Measurements from ENCODE around the gene ERVK3-1.
A peak's percentile ranks its signal among the peaks of the same experiment; 100 is the strongest.

ERVK3-1 gene

DNA sequence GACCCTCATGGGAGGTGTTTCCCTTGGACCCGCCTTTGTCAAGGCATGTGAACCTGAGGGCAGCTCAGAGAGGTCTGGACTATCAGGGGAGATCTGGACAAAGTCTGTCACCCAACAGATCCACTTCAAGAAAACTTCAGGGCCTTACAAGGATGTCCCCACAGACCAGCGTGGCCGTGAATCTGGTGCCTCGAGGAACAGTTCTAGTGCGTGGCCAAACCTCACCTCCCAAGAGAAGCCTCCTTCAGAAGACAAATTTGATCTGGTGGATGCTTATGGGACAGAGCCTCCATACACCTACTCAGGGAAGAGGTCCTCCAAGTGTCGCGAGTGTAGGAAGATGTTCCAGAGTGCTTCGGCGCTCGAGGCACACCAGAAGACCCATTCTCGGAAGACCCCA, 33.2 kb downstream of the ERVK3-1 start:
- Histone ChIP-seq H2AFZ (ENCODE audit: low read length) (no peak overlapping the region), H3K36me3 (replicated peaks in 1 of 2; ENCODE audit: control insufficient read depth in 2 of 2, insufficient read depth in 2 of 2, low read length in 2 of 2) (peaks cover 22 to 66% of the 10 kb centered on the region in 2 donors), H3K27ac (replicated peaks; ENCODE audit: low read length) (no peak overlapping the region), H3K79me1 (ENCODE audit: low read depth, low read length) (no peaks in the 10 kb centered on the region), H3K4me3 (ENCODE audit: low read length in 2 of 2) (no peak overlapping the region), H3K14ac (ENCODE audit: low read length) (no peak overlapping the region), H3K9ac (ENCODE audit: low read depth, low read length, poor library complexity) (no peak overlapping the region), H3K23ac (ENCODE audit: low read depth, low read length, poor library complexity) (no peak overlapping the region), H2BK12ac (ENCODE audit: low read length) (no peak overlapping the region), H3K4ac (ENCODE audit: low read length) (no peak overlapping the region), H4K91ac (ENCODE audit: low read depth, low read length, poor library complexity) (no peak overlapping the region), H3K4me2 (ENCODE audit: insufficient read depth, low read length, poor library complexity, severe bottlenecking) (no peak overlapping the region), H2BK120ac (ENCODE audit: low read depth, low read length) (no peak overlapping the region), H3K9me3 (replicated peaks in 1 of 2; ENCODE audit: control insufficient read depth in 2 of 2, insufficient read depth in 1 of 2, low read depth in 1 of 2, low read length in 2 of 2) (peaks cover 3 to 7% of the 10 kb centered on the region in 2 donors), H2AK5ac (ENCODE audit: low read depth, low read length) (no peak overlapping the region), H3K27me3 (ENCODE audit: control insufficient read depth in 3 of 3, insufficient read depth in 3 of 3, low read depth in 1 of 3, low read length in 3 of 3) (no peaks in the 10 kb centered on the region), H3K4me1 (ENCODE audit: control insufficient read depth in 2 of 2, insufficient read depth in 1 of 2, low read depth in 1 of 2, low read length in 2 of 2) (no peaks in the 10 kb centered on the region), H2BK5ac (ENCODE audit: low read length) (no peak overlapping the region), H3K18ac (ENCODE audit: low read length) (no peak overlapping the region), H2BK15ac (ENCODE audit: low read length) (no peak overlapping the region), H4K8ac (ENCODE audit: low read depth, low read length) (no peak overlapping the region)
- DNase-seq (ENCODE audit: low spot score), result no peak
- no CpG with 5 or more reads among the region's 11 CpGs for WGBS, 2 donors (ENCODE audit: extremely low coverage in 2 of 2, insufficient read length in 2 of 2, insufficient replicate concordance in 1 of 2)

DNA sequence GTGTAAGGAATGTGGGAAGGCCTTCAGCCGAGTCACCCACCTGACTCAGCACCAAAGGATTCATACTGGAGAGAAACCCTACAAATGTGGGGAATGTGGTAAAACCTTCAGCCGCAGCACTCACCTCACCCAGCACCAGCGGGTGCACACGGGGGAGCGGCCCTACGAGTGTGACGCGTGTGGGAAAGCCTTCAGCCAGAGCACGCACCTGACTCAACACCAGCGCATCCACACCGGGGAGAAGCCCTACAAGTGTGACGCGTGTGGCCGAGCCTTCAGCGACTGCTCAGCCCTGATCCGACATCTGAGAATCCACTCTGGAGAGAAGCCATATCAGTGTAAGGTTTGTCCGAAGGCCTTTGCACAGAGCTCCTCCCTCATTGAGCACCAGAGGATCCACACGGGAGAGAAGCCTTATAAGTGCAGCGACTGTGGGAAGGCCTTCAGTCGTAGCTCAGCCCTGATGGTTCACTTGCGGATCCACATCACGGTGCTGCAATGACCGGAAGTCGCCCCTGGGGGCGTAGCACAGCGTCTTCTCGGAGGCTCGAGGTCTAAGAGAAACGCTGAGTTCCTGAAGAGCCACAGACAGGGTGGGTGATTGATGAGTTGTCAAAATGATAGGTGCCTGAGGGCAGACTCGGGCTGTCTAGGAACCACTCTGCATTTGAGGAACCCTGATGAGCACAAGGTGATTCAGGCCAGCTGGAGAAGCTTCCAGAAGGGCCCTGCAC, 33.8 kb downstream of the ERVK3-1 start:
- DNase-seq (ENCODE audit: low spot score), result no peak
- no peak overlapping the region for H2AK5ac ChIP-seq (ENCODE audit: low read depth, low read length)
- H3K36me3 ChIP-seq (replicated peaks in 1 of 2; ENCODE audit: control insufficient read depth in 2 of 2, insufficient read depth in 2 of 2, low read length in 2 of 2), result peaks cover 22 to 66% of the 10 kb centered on the region in 2 donors
- H2BK5ac ChIP-seq (ENCODE audit: low read length), result no peak overlapping the region
- no peak overlapping the region for H3K27ac ChIP-seq (replicated peaks; ENCODE audit: low read length)
- H3K79me1 ChIP-seq (ENCODE audit: low read depth, low read length), result no peaks in the 10 kb centered on the region
- H4K8ac ChIP-seq (ENCODE audit: low read depth, low read length), result no peak overlapping the region
- no peaks in the 10 kb centered on the region for H3K4me1 ChIP-seq (ENCODE audit: control insufficient read depth in 2 of 2, insufficient read depth in 1 of 2, low read depth in 1 of 2, low read length in 2 of 2)
- H3K4me2 ChIP-seq (ENCODE audit: insufficient read depth, low read length, poor library complexity, severe bottlenecking), result no peak overlapping the region
- H2BK120ac ChIP-seq (ENCODE audit: low read depth, low read length), result no peak overlapping the region
- H2AFZ ChIP-seq (ENCODE audit: low read length), result no peak overlapping the region
- no peak overlapping the region for H3K23ac ChIP-seq (ENCODE audit: low read depth, low read length, poor library complexity)
- peaks cover 3 to 7% of the 10 kb centered on the region in 2 donors for H3K9me3 ChIP-seq (replicated peaks in 1 of 2; ENCODE audit: control insufficient read depth in 2 of 2, insufficient read depth in 1 of 2, low read depth in 1 of 2, low read length in 2 of 2)
- no peak overlapping the region for H3K14ac ChIP-seq (ENCODE audit: low read length)
- WGBS, 2 donors (ENCODE audit: extremely low coverage in 2 of 2, insufficient read length in 2 of 2, insufficient replicate concordance in 1 of 2), result no CpG with 5 or more reads among the region's 30 CpGs
- no peak overlapping the region for H4K91ac ChIP-seq (ENCODE audit: low read depth, low read length, poor library complexity)
- no peak overlapping the region for H3K18ac ChIP-seq (ENCODE audit: low read length)
- H3K9ac ChIP-seq (ENCODE audit: low read depth, low read length, poor library complexity), result no peak overlapping the region
- no peak overlapping the region for H3K4me3 ChIP-seq (ENCODE audit: low read length in 2 of 2)
- H2BK12ac ChIP-seq (ENCODE audit: low read length), result no peak overlapping the region
- no peaks in the 10 kb centered on the region for H3K27me3 ChIP-seq (ENCODE audit: control insufficient read depth in 3 of 3, insufficient read depth in 3 of 3, low read depth in 1 of 3, low read length in 3 of 3)
- H3K4ac ChIP-seq (ENCODE audit: low read length), result no peak overlapping the region
- H2BK15ac ChIP-seq (ENCODE audit: low read length), result no peak overlapping the region

DNA sequence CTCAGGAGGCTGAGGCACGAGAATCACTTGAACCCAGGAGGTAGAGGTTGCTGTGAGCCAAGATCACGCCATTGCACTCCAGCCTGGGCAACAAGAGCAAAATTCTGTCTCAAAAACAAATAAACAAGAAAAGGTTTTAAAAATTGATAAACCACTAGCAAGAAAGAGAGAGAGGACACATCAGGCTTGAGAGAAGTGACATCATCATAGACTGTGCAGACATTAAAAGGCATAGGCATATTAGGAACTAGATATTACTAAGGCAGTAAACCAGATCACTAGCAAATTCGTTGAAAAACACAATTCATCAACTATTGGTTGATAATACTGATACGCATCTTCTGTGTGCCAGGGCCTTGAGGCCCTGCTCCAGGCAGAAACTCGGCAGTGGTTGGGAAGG, 40.4 kb downstream of the ERVK3-1 start:
- Histone ChIP-seq H4K8ac (ENCODE audit: low read depth, low read length) (no peak overlapping the region), H3K79me1 (ENCODE audit: low read depth, low read length) (no peaks in the 10 kb centered on the region), H3K9me3 (replicated peaks in 1 of 2; ENCODE audit: control insufficient read depth in 2 of 2, insufficient read depth in 1 of 2, low read depth in 1 of 2, low read length in 2 of 2) (peaks cover 0 to 2% of the 10 kb centered on the region in 2 donors), H2BK5ac (ENCODE audit: low read length) (no peak overlapping the region), H3K9ac (ENCODE audit: low read depth, low read length, poor library complexity) (no peak overlapping the region), H2AFZ (ENCODE audit: low read length) (no peak overlapping the region), H3K23ac (ENCODE audit: low read depth, low read length, poor library complexity) (no peak overlapping the region), H4K91ac (ENCODE audit: low read depth, low read length, poor library complexity) (no peak overlapping the region), H3K4me1 (ENCODE audit: control insufficient read depth in 2 of 2, insufficient read depth in 1 of 2, low read depth in 1 of 2, low read length in 2 of 2) (peaks cover 0 to 3% of the 10 kb centered on the region in 2 donors), H3K18ac (ENCODE audit: low read length) (no peak overlapping the region), H2BK120ac (ENCODE audit: low read depth, low read length) (no peak overlapping the region), H3K4me2 (ENCODE audit: insufficient read depth, low read length, poor library complexity, severe bottlenecking) (no peak overlapping the region), H3K4me3 (ENCODE audit: low read length in 2 of 2) (no peak overlapping the region), H2AK5ac (ENCODE audit: low read depth, low read length) (no peak overlapping the region), H2BK12ac (ENCODE audit: low read length) (no peak overlapping the region), H3K4ac (ENCODE audit: low read length) (no peak overlapping the region), H3K27ac (replicated peaks; ENCODE audit: low read length) (no peak overlapping the region), H3K36me3 (replicated peaks in 1 of 2; ENCODE audit: control insufficient read depth in 2 of 2, insufficient read depth in 2 of 2, low read length in 2 of 2) (peaks cover 0 to 12% of the 10 kb centered on the region in 2 donors), H2BK15ac (ENCODE audit: low read length) (no peak overlapping the region), H3K14ac (ENCODE audit: low read length) (no peak overlapping the region), H3K27me3 (ENCODE audit: control insufficient read depth in 3 of 3, insufficient read depth in 3 of 3, low read depth in 1 of 3, low read length in 3 of 3) (peaks cover 4 to 12% (median 10%) of the 10 kb centered on the region in 3 experiments)
- no peak for DNase-seq (ENCODE audit: low spot score)
- WGBS, 2 donors (ENCODE audit: extremely low coverage in 2 of 2, insufficient read length in 2 of 2, insufficient replicate concordance in 1 of 2), result no CpG with 5 or more reads among the region's 5 CpGs

DNA sequence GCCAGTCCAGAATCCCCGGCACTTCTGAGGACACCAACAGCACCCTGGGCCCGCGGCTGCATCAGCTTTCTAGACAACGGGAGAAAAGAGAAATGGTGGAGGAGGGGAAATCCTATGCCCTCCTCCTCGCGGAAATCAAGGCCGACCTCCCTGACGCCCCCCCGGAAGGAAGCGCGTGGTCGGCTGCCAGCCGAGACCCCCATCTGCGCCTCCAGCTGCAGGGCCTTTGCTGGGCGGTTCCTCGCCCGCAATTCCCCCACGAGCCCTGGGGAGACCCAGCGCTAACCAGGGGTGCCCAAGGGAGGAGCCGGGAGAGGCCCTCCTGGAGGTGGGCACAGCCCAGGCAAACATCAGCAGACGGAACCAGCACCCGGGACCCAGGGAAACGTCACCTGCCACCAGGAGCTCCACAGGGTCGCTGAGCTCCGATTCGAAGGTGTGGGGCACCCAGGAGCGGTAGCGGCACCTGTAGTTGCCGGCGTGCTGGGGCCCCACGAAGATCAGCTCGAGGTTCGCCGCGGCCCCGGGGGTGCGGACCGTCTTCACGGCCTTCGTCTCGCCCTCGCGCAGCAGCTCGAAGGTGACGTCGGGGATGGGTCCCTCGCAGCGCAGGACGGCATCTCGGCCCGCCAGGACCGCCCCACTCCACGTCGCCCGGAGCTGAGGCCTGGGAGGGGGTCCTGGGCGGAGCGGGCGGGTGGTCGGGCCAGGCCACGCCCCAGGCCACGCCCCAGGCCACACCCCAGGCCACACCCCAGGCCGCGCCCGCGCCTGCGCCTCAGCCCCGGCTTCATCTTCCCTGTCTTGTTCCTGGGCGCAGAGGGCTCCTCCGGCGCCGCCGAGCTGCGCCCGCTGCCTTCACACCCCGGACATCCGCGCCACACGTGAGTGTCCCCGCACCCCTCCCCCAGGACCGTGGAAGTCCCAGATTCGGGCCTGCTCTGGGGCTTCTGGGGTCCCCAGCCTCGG, 42.1 kb downstream of the ERVK3-1 start:
- H3K27me3 ChIP-seq (ENCODE audit: control insufficient read depth in 3 of 3, insufficient read depth in 3 of 3, low read depth in 1 of 3, low read length in 3 of 3), result peaks cover 4 to 12% (median 10%) of the 10 kb centered on the region in 3 experiments
- peak overlapping the region; percentile 58 for H2BK12ac ChIP-seq (ENCODE audit: low read length)
- peak overlapping the region; percentile 53 to 97 for H3K4me3 ChIP-seq (ENCODE audit: low read length in 2 of 2)
- H3K9me3 ChIP-seq (replicated peaks in 1 of 2; ENCODE audit: control insufficient read depth in 2 of 2, insufficient read depth in 1 of 2, low read depth in 1 of 2, low read length in 2 of 2), result no peaks in the 10 kb centered on the region
- H3K36me3 ChIP-seq (replicated peaks in 1 of 2; ENCODE audit: control insufficient read depth in 2 of 2, insufficient read depth in 2 of 2, low read length in 2 of 2), result no peaks in the 10 kb centered on the region
- peak overlapping the region; percentile 81 for H2AK5ac ChIP-seq (ENCODE audit: low read depth, low read length)
- no peak overlapping the region for H3K27ac ChIP-seq (replicated peaks; ENCODE audit: low read length)
- peaks cover 3% of the 10 kb centered on the region for H3K79me1 ChIP-seq (ENCODE audit: low read depth, low read length)
- peak overlapping the region; percentile 65 for H4K8ac ChIP-seq (ENCODE audit: low read depth, low read length)
- H2BK5ac ChIP-seq (ENCODE audit: low read length), result peak overlapping the region; percentile 66
- H2BK15ac ChIP-seq (ENCODE audit: low read length), result peak overlapping the region; percentile 37
- peak overlapping the region; percentile 96 for H3K23ac ChIP-seq (ENCODE audit: low read depth, low read length, poor library complexity)
- H2BK120ac ChIP-seq (ENCODE audit: low read depth, low read length), result no peak overlapping the region
- peak overlapping the region; percentile 94 for H3K18ac ChIP-seq (ENCODE audit: low read length)
- H2AFZ ChIP-seq (ENCODE audit: low read length), result peak overlapping the region; percentile 100
- H3K4me2 ChIP-seq (ENCODE audit: insufficient read depth, low read length, poor library complexity, severe bottlenecking), result peak overlapping the region; percentile 100
- no peak overlapping the region for H3K4ac ChIP-seq (ENCODE audit: low read length)
- H3K14ac ChIP-seq (ENCODE audit: low read length), result peak overlapping the region; percentile 89
- peaks cover 0 to 3% of the 10 kb centered on the region in 2 donors for H3K4me1 ChIP-seq (ENCODE audit: control insufficient read depth in 2 of 2, insufficient read depth in 1 of 2, low read depth in 1 of 2, low read length in 2 of 2)
- H3K9ac ChIP-seq (ENCODE audit: low read depth, low read length, poor library complexity), result peak overlapping the region; percentile 97
- peak; percentile 73 for DNase-seq (ENCODE audit: low spot score)
- no CpG with 5 or more reads among the region's 82 CpGs for WGBS, 2 donors (ENCODE audit: extremely low coverage in 2 of 2, insufficient read length in 2 of 2, insufficient replicate concordance in 1 of 2)
- H4K91ac ChIP-seq (ENCODE audit: low read depth, low read length, poor library complexity), result no peak overlapping the region

Data from neuronal stem cell (in vitro differentiated cells).